ENCODE measurements around the gene MAP3K4. TPM values are rescaled to one million over a fixed set of nuclear protein-coding genes. Genes with fewer than 3 reads are reported as not detected.

Gene MAP3K4
- polyA plus RNA-seq, 3 donors: 36.6 to 55.0 (median 45.9) TPM

DNA sequence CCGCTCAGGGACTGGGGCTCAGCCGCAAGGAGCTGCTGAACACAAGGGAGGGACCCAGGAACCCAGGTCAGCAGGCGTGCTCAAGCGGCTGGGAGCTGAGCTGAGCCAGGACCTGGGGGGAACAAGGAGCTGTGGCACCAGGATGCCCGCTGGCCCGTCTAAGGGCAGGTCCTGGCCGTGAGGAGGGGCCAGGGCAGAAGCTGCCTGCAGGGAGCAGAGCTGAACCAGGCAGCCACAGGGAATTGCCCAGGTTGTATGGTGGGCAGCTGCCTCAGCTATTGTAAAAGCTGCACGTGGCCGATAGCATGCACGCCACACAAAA, 148.9 kb downstream of the MAP3K4 start:
- no peak for DNase-seq

DNA sequence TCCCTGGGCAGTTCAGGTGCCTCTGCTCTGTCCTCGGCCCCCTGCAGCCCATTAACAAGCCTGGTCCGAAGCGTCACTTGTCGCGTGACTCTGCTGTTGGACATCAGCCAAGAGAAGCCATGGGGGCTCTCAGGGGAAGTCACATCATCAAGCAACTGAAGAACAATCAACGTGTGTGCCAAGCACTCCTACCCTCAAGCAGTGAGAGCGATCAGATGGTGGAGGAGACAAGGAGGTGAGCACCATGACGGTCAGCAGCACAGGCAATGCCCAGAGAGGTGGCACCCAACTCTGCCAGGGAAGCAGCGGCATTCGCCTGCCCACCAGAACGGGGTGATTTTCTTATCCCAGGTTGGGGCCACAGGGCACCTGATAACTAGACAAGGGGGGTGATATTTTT, 149.6 kb downstream of the MAP3K4 start:
- no peak for DNase-seq

DNA sequence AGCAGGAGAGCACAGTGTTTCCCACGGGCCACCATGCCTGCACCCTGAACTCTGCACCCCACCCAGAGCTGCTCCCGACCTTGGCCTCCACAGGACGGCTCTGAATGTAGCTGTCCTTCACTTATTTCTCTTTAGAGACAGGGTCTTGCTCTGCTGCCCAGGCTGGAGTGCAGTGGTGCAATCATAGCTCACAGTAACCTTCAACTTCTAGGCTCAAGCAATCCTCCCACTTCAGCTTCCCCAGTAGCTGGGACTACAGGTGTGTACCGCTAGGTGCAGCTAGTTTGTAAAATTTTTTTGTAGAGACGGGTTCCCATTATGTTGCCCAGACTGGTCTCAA, 151.4 kb downstream of the MAP3K4 start:
- no peak for DNase-seq

DNA sequence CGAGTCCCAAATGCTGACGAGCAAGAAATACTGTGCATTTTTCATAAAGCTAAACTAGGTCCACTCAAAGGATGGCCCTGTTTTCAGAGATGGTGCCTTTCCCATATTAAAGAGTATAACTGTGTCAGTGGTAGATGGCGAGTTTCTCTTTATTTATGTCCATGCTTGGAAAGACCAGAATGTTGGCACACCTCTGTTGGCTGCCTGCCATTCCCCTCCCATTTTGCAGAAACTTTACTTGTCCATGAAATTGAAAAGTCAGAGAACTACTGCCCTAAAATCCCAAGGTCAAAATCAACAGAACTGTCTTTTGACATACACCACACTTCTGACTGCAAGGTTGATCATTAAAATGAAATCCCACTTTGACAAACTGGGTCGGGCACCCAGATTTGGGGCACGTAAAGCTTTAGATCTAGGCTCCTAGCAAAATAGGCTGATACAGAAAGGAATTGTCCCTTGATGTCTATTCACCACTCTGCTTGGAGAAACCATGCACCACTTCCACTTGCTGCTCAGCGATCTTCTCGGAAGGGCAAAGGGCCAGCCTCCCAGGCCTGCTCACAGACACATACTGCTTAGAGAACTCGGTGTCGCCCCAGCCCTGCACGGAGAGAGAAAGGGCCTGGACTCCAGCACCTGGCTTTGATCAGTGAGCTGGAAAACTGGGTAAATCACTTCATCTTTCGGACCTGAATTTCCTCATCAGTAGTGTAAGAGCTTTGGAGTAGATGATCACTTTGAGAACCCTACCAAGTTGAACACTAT, 152.3 kb downstream of the MAP3K4 start:
- DNase-seq: no peak

DNA sequence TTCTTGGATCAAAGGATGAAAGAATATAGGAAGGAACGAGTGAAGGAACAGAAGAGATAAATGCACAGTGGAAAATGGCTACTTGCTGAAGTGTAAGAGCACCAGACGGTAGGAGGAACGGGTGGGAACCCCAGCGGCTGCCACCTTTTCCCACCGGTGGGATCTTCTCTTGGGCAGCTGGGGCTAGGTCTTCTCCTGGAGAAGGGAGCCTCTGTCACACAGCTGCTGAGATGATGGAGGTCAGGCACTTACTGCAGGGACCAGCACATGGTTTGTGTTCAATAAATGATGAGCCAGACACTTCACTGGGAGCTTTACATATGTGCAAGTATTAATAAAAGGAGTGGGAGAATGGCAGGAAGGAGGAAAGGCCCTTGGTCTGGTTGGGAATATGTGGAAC, 158.6 kb downstream of the MAP3K4 start:
- DNase-seq: no peak

DNA sequence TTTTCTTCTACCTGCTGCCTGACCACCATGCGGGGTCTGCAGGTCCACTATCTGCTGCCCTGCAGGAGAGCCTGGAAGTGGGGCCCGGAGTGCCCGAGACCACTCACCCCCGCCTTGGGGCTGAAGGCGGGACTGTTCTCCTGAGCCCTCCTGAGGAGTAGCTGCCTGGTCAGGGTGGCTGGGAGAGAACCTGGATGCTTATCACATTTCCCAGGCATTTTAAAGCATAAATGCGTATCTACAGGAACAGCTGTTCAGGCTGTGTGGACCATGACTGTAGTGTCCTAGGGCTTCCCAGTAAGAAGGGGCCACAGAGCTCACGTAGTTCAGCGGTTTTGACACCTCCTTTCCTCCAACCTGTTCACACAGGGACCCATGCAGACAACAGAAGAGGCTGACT, 159.0 kb downstream of the MAP3K4 start:
- DNase-seq: no peak

DNA sequence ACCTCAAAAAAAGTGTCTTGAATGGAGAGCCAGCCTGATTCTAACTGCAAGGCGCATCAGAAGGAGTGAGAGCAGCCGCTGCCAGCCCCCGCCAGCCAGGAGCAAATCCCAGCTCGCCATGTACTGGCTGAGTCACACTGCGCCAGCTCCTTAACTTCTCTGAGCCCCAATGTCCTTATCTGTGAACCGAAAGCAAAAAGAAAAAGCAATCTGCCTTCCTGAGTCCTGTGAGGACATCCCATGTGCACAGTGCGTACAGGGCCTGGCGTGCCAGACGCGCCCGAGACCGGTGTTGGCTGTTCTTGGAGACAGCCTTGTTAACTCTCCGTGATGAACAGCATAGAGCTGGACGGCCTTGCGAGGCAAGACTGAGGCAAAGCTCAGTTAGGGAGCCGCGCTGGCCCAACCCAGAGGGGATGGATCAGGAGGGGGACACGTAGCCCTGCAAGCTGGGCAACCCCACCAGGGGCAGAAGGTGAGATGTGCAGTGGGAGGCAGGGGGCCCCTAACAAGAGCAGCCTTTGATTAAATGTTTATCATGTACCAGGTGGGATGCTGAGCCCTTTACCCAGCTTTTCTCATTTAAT, 159.6 kb downstream of the MAP3K4 start:
- DNase-seq: no peak

DNA sequence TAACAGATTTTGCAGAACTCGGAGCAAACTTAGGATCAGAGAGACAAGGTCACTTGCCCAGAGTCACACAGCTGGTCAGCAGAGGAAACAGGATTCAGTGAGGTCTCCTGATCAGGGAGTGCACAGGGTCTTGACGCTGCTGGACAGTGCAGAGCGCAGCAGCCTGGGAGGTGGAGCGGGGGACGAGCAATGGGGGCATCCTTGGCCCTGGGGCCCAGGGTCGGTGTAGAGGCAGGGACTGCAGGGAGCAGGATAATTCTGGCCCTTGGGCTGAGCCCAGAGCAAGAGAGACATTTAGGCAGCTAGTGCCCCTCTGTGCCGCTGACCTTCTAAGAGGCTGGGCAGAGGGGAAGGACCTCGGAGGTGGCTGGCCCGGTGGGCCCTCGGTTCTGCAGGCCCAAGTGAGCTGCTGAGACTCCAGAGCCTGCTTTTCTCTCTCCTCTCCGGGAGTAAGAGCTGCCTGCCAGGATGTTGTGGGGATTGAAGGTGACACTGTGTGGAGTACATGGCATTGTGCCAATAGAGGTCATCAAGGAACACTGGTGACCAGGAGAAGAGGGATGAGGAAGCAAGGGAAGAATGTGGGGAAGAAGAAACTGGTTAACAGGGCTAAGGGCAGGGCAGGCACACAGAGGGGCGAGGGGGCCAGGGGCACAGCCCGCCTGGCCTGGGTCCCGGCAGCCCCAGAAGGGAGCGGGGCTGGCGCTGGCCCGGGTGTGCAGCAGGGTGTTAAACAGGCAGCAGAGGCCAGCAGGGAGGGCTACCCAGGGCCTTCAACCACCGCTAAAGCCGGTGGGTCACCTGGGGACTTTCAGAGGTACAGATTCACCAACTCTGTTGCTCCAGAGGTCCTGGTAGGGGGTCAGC, 160.3 kb downstream of the MAP3K4 start:
- no peak for DNase-seq

DNA sequence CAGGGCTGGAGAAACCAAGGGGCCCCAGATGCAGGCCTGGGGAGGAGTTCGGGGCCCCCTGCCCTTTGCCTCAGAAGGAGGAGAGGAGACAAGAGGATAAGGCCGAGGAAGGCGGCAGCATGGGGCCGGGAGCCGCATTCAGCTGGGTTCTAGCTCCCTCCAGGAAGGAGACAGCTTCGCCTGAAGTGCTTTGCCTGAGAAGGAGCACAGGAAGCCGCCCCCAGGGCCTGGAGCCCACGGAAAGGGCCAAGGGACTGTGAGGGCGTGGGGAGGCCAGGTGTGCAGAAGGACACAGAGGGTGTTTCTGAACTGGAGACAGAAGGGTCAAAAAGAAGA, 160.9 kb downstream of the MAP3K4 start:
- no peak for DNase-seq

DNA sequence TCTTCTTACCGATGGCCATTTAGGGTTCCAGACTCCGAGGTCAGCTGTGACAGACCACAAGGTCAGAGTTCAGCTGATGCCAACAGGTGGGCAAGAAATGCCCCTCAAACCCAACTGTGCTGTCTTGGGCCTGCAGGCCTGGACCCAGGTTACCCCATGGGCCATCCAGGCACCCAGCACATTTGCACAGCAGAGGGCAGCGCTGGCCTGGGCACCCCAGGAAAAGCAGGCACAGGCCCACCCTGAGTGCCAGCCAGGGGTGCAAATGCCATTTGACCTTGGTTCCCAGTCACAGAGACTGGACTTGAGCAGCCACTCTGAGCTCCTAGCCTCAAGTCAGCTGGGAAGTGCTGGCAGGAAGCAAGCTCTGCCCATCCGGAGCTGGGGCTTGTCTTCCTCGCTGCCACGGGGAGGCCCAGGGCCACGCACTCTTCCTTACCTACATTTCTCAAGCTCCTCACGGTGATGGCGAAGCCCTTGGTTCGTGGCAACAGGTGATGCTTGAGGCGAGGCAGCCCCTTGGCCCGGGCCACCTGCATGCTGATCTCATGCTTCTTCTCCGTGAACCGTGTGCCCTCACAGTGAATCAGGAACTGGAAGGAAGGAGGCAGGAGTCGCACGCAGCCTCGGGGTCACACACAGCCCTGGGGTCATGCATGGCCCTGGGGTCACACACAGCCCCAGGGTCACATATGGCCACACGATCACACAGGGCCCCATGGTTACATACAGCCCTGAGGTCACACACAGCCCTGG, 161.5 kb downstream of the MAP3K4 start:
- DNase-seq: no peak

DNA sequence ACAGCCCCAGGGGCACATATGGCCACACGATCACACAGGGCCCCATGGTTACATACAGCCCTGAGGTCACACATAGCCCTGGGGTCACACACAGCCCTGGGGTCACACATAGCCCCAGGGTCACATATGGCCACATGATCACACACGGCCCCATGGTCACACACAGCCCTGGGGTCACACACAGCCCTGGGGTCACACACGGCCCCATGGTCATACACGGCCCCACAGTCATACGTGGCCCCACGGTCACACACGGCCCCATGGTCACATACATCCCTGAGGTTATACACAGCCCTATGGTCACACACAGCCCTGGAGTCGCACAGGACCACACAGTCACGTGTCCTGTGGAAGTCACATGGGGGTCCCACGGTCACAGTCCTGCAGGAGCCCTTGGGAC, 162.2 kb downstream of the MAP3K4 start:
- DNase-seq: no peak

DNA sequence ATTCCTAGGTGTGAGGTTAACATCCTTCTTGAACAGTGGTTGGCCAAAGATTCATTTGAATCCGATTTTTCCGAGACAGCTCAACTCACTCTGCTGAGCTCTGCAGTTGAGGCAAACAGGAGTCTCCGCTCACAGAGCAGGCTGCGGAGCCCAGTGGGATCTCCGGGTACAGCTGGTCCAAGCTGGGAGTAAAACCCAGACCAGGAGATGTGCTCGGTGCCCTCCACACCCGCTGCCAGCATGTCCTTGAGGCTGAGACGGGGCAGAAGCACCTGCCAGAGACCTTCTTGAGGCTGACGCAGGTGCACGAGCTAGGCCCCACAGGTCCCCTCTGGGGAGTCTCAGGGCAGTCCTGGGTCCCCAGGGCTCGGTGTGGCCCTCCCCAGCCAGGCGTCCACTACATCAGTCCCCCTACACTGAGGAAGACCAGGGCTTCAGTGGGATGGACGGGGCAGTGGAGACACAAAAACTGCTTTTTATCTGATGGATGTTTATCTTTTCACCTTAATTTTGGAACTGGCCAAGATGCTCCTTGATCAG, 163.3 kb downstream of the MAP3K4 start:
- DNase-seq: no peak

DNA sequence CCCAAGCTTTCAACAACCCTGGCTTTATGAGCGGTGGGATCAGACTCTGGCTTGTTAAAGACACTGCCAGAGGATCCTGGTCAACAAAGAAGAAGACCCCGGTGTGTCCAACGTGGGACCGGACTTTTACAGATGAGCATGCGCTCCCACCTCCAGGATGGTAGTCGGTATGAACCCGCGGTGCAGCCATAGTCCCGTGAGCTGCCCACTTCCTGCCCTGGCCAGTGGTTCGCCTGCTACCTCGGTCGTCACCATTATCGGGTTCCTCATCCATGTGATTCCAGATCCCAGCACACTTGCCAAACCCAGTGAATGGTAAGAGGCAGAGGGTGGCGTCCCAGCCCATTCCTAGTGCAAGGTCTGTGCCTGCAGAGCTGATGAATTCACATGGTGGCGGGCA, 169.6 kb downstream of the MAP3K4 start:
- DNase-seq: no peak

DNA sequence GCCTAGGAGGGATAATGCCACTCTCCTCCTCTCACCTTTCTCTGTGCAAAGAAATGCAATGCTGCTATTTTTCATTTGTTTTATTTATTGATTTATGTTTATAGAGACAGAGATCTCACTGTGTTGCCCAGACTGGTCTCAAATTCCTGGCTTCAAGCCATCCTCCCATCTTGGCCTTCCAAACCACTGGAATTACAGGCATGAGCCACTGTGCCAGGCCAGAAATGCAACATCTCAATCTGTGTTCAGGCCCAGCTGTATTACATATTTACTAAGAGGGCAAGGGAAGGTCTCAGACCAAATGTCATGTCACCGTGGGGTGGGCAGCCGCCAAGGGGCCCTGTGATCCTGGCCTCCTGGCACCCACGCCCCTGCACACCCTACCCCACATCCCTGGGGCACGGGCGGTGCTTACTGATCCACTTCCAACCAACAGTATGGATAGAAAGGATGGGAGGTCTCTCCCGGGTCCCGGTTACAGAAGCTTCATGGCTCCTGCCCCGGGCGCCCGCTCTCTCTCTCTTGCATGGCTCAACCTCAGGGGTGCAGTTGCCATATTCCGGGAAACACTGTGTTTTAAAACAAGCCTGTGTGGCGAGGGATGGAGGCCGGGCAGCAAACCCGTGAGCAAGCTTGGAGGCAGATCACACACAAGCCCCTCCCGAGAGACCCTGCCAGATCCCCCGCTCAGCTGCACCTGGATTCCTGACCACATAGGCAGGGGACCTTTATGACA, 170.5 kb downstream of the MAP3K4 start:
- no peak for DNase-seq

DNA sequence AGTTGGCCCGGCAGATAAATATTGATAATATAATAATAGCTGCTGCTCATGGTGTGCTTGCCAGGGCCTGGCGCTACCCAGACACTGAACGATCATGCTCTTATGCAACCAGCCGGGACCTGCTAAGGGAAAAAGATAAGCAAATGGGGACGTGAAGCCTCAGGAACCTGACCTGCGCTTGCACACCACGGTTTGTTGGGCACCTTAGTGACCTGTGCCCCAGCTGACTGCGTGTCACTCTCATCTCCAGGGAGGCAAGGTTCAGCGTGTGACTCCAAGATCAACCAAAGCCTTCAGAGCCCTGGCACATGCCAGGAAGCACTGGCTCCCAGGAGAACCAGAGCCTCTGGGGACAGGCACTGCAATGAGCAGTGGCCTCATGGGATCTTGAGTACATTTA, 171.2 kb downstream of the MAP3K4 start:
- no peak for DNase-seq

DNA sequence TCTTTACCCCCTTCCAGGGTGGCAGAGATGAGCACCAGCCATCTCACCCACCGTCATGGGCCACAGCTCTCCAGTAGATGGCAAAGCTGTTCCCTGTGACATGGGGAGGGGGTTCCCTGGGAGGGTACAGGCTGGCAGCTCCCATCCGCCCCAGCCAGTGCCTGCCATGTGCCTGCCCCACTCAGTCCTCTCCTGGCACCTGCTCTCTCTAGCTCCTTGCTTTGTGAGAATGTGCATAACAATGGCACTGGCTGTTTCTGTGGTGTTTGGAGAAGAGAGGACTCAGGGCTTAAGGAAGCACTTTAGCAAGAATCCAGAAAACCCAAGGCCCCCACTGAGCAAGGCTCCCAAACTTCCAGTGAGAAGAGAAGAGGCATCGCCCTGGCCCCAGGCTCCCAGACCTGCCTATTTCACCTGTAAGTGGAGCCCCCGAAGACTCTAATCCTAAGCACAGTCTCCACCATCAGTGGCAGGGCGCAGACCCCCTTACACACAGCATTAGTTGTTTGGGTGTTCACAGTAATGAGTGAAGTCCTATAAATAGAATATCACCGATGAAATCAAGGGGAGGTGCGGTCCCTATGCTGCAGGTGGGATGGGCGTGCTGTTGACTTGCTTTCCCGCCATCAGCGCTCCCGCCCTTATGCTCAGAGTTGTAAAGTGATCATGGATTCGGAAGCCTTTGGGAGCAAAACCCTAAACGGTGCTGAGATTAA, 172.1 kb downstream of the MAP3K4 start:
- DNase-seq: no peak

DNA sequence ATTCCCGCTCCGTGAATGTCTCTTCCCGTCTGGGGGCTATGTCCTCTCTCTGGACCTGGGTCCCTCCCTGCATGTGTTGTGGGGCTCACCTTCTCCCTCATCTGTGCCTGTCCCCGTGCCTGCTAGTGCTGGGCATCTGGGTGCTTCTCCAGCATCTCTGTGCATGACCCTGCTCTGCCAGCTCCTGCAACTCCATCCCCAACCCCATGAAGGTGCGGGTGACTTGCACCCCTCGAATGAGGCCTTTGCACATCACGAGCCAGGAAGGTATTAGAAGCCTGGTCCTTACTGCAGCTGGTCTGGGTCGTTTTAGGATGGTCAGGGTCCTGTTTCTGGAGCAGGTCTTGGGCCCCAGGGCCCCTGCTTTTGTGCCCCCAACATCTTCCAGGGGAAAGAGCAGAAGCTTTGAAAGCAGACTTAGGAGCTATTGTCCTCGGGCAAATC, 172.6 kb downstream of the MAP3K4 start:
- no peak for DNase-seq

DNA sequence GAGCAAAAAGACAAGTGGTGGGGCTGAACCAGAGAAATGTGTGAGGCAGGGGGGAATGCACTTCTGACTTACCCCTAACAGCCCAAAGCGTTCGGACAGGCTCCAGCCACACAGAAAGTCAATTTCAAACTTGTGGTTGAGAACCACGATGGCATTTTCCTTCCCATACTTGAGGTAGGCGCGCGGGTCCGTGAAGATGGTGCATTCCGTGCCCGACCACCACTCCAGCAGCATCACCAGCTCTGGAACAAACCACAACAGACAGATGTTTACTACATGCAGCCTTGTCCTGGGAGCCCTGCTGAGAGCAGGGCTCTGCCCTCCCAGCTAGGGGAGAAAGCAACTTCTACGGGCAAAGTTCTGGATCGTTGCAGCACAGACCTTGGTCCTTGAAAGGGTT, 174.6 kb downstream of the MAP3K4 start:
- no peak for DNase-seq

DNA sequence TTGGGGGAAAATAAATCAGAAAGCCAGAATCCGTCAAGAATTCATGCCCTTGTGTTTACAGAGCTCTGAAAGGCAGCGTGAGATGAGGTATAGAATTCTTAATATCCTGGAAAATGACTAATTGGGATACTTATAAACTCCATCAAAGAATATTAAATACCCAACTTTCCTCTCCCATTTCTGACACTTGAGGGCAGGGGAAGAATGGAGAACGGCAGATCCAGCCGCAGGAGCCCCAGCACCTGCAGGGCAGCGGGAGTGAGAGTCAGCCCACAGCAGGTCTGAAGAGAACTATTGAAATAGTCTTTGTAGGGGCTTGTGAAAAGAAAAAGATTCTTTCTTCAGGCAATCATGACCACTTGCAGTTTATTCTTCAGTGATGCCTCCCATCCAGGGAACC, 175.1 kb downstream of the MAP3K4 start:
- no peak for DNase-seq

Measured in renal pelvis (tissue), 4 donors.